ENCODE data around the gene IMPDH2.

Gene IMPDH2

GRCh38 chr3:49029563-49029884 lies 326 bp upstream of the IMPDH2 start:
- TF ChIP-seq CTCF (IDR thresholded peaks at IDR 0.05; ENCODE audit: low read depth, low read length, missing control alignments) = no peak
- no peak overlapping the region for H3K4me3 ChIP-seq (ENCODE audit: low read depth, low read length)
- H3K27ac ChIP-seq = peak overlapping the region; percentile 67
- in situ Hi-C loops (cut with HindIII; ENCODE audit: low pct_ligation_motif_present, low sequenced_read_pairs) = no loop called here
- DNase-seq = no peak
- peaks cover 59% of the 10 kb centered on the region for H3K36me3 ChIP-seq (replicated peaks)
- H3K27me3 ChIP-seq (replicated peaks) = no peaks in the 10 kb centered on the region

GRCh38 chr3:49028298-49028672 lies 913 bp downstream of the IMPDH2 start:
- peaks cover 62% of the 10 kb centered on the region for H3K36me3 ChIP-seq (replicated peaks)

GRCh38 chr3:49027634-49028033 lies 1.6 kb downstream of the IMPDH2 start:
- in situ Hi-C loops (cut with HindIII; ENCODE audit: low pct_ligation_motif_present, low sequenced_read_pairs) = no loop called here
- Histone ChIP-seq H3K4me3 (ENCODE audit: low read depth, low read length) (no peak overlapping the region), H3K27ac (no peak overlapping the region), H3K36me3 (replicated peaks) (peaks cover 56% of the 10 kb centered on the region), H3K27me3 (replicated peaks) (no peaks in the 10 kb centered on the region)
- no peak for DNase-seq
- no peak for TF ChIP-seq CTCF (IDR thresholded peaks at IDR 0.05; ENCODE audit: low read depth, low read length, missing control alignments)

More at GRCh38 chr3:49028298-49028672, 913 bp downstream of the IMPDH2 start:
- Histone ChIP-seq H3K27ac (peak overlapping the region; percentile 67), H3K27me3 (replicated peaks) (no peaks in the 10 kb centered on the region), H3K4me3 (ENCODE audit: low read depth, low read length) (peak overlapping the region; percentile 87)
- DNase-seq = no peak
- no peak for TF ChIP-seq CTCF (IDR thresholded peaks at IDR 0.05; ENCODE audit: low read depth, low read length, missing control alignments)
- in situ Hi-C loops (cut with HindIII; ENCODE audit: low pct_ligation_motif_present, low sequenced_read_pairs) = no loop called here

- no peak for DNase-seq
- no peak overlapping the region for H3K4me3 ChIP-seq (ENCODE audit: low read depth, low read length)
- in situ Hi-C loops (cut with HindIII; ENCODE audit: low pct_ligation_motif_present, low sequenced_read_pairs) = no loop called here
- TF ChIP-seq CTCF (IDR thresholded peaks at IDR 0.05; ENCODE audit: low read depth, low read length, missing control alignments) = no peak
- H3K27ac ChIP-seq = no peak overlapping the region
- H3K36me3 ChIP-seq (replicated peaks) = peaks cover 47% of the 10 kb centered on the region
- no peaks in the 10 kb centered on the region for H3K27me3 ChIP-seq (replicated peaks)
These were observed 2.7 kb downstream of the IMPDH2 start for GRCh38 chr3:49026536-49026935.

DNA sequence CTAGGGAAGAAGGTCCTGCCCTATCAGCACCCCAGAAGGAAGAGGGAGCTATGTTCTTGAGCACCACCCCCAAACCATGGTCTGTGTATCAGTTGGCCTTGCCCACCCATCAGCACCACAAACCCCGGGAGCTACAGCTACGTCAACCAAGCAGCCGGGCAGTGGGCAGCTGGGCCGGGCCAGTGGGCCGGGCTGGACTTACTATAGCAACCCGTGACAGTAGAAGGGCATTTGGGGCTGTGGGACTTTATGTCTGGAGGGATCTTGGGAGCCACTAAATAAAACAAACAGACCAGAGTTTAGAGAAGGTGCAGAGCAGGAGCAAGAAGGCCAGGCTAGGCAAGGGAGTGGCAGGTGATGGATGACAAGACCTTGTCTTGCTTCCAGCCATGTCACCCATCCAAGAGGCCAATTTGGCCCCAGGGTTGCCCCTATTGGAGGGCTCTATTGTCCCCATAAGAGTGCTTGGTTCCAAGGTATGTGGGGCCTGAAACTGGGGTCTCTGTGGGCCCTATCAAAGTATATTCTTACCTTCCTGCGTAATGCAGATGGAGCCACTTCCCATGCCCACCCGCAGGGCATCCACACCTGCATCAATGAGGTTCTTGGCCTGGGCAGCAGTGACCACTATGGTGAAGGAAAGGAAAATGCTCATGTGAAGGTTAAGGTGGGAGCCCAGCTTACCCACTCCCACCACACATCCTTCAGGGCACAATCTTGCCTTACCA lies 3.2 kb downstream of the IMPDH2 start:
- Histone ChIP-seq H3K27ac (no peak overlapping the region), H3K36me3 (replicated peaks) (peaks cover 41% of the 10 kb centered on the region), H3K4me3 (ENCODE audit: low read depth, low read length) (no peak overlapping the region)

More for the DNA sequence above, 3.2 kb downstream of the IMPDH2 start:
- no peaks in the 10 kb centered on the region for H3K27me3 ChIP-seq (replicated peaks)
- no peak for TF ChIP-seq CTCF (IDR thresholded peaks at IDR 0.05; ENCODE audit: low read depth, low read length, missing control alignments)
- DNase-seq = no peak
- in situ Hi-C loops (cut with HindIII; ENCODE audit: low pct_ligation_motif_present, low sequenced_read_pairs) = no loop called here

All from brain microvascular endothelial cell (primary cell).